HG03521 (cell line): ENCODE results near the gene L1CAM.

Experiments
- ATAC-seq: cut with Tn5 transposase; IDR thresholded peaks from one replicate; pipeline ENCODE4 v1.9.1; 2021; ENCODE audit warnings: mild to moderate bottlenecking, moderate library complexity; ENCODE audit not compliant: unreplicated experiment

L1CAM gene, protein sequence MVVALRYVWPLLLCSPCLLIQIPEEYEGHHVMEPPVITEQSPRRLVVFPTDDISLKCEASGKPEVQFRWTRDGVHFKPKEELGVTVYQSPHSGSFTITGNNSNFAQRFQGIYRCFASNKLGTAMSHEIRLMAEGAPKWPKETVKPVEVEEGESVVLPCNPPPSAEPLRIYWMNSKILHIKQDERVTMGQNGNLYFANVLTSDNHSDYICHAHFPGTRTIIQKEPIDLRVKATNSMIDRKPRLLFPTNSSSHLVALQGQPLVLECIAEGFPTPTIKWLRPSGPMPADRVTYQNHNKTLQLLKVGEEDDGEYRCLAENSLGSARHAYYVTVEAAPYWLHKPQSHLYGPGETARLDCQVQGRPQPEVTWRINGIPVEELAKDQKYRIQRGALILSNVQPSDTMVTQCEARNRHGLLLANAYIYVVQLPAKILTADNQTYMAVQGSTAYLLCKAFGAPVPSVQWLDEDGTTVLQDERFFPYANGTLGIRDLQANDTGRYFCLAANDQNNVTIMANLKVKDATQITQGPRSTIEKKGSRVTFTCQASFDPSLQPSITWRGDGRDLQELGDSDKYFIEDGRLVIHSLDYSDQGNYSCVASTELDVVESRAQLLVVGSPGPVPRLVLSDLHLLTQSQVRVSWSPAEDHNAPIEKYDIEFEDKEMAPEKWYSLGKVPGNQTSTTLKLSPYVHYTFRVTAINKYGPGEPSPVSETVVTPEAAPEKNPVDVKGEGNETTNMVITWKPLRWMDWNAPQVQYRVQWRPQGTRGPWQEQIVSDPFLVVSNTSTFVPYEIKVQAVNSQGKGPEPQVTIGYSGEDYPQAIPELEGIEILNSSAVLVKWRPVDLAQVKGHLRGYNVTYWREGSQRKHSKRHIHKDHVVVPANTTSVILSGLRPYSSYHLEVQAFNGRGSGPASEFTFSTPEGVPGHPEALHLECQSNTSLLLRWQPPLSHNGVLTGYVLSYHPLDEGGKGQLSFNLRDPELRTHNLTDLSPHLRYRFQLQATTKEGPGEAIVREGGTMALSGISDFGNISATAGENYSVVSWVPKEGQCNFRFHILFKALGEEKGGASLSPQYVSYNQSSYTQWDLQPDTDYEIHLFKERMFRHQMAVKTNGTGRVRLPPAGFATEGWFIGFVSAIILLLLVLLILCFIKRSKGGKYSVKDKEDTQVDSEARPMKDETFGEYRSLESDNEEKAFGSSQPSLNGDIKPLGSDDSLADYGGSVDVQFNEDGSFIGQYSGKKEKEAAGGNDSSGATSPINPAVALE

DNA sequence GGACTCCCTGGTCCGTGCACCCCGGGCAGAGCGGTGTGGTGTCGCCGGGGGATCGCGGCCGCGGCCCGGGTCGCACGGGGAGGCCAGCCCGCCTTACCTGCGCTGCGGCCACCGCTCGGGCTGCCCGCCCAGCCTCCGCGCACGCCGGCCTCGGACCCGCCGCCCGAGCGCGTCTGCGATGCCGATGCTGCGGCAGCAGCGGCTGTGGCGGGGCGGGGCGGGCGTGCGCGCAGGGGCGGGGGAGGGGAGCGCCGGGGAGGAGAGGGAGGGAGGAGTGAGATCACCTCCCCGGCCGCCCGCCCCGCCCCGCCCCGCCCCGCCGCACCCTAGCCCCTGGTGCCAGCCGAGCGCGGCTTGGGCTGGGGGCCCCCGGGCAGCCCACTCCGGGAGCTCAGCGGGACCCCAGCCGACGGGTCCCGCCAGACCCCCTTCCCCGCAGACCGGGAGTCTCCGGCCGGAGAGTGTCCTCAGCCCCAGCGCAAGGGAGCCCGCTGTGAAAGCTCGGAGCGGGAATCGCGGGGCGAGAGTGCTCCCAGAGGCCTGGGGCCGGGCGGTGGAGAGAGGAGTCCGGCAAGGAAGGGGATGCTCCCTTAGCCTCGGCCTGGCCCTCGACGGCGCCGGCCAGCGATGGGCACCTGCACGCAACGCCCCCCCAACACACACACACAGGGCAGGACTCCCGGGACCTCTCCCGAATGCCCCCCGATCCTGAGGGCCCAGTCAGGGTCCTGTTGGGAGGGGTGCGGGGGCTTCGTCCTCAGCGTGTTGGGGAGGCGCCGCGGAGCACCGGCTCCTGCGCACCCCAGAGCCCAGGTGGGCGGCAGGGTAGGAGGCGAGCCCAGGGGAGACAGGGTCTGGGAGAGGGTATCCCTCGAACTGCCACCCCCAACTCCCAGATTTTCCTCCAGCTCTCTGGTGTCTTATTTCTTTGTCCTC lies at the start of gene L1CAM:
Gene L1CAM, minus strand, starts transcription at position 206 of the 936 bp plus-strand sequence. CDS start 10,337 bp downstream, outside the sequence.
- ATAC-seq: no peak

DNA sequence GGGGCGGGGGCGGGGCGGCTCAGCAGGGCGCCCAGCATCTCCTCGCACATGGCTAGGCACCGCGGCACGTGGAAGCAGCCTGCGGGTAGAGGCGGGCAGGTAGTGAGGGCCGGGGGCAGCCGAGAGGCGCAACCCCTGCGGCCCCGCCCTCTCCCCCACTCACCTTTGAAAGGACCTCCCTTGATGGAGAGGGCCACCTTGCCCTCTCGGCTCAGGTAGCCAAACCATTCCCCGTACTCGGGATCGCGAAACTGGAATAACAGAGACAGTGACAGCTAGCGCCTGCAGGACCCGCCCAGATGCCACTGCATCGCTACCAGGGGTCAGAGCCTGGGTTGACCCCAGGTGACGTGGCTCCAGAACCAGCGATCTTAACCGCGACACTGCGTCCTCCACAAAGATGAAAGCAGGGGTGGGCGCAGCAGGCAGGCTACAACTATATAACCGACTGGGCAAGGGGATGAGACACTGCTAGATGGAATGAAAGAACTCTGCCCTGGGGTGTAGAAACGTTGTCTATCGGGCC lies 49.4 kb upstream of the L1CAM start:
- no peak for ATAC-seq

DNA sequence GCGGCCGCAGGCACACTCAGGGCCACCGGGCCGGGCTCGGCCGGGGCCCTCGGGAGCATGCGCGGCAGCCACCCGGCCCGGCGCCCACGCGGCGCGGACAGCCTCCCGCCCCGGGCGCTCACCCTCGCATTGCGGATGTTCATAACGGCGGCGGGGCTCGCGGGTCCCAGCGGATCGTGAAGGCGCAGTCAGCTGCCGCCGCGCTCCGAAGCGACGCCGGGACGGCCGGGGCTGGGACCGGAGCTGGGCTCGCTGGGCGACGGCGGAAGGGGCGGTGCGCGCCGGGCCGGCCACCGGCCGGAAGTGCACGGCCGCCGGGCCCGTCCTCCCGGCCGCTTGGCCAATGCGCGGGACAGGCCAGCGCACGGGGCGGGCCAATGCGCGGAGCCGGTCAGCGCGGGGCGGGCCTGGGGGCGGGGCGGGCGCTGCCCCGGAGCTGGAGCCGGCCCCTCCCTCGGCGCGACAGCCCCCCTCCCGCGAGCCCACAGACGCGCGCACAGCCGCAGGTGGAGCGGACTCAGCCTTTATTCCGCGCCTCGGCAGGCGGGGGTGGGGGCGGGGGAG lies 48.9 kb upstream of the L1CAM start, which contains the start of gene NAA10:
Gene NAA10, minus strand, starts transcription at position 276 of the 564 bp plus-strand sequence. Its CDS starts 133 bp downstream, at position 143.
- peak; percentile 88 for ATAC-seq

DNA sequence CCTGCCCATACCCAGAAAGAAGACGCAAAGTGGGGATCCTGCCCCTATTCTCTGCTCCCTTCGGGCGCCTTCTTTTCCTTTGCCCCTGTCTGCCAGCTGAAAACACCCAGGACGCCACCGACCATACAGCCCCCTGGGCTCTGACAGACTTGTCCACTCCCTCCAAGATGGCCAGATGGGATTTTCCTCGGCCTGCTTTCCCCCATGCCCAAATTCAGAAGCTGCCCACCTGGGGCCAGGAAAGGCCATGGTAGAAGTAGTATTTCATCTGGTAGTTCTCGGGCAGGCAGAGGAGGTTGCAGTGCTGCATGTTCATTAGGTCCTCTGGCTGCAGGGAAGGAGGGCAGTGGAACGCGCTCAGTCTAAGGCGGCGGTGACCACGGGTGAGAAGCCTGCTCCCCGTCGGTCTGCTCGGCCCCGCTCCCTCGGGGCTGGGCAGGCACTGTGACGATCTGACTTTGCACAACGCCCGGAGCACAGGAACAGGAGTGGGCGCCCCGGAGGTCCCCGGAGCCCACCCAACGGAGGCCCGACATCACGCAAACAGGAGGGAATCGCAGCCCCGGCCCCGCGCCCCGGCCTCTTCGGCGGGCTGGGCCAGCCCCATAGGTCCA lies 48.3 kb upstream of the L1CAM start:
- ATAC-seq: peak; percentile 21

DNA sequence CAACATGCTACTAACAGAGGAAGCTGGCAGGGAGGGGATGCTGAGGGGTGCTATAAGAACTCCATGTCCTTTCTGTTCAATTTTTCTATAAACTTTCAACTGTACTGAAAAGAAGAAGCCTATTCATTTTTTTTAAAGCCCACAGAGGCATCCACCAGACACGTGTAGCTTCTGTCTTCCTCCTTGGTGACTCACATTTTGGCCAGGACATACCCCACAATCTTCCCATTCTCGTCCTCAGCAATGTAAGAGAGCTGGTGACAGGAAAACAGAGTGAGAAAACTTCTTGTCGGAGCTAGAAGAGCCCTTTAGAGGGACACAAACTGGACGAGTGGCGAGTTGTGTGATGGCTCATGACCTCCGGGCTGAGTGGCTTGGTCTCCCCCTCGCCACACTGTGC lies 47.8 kb upstream of the L1CAM start:
- no peak for ATAC-seq

DNA sequence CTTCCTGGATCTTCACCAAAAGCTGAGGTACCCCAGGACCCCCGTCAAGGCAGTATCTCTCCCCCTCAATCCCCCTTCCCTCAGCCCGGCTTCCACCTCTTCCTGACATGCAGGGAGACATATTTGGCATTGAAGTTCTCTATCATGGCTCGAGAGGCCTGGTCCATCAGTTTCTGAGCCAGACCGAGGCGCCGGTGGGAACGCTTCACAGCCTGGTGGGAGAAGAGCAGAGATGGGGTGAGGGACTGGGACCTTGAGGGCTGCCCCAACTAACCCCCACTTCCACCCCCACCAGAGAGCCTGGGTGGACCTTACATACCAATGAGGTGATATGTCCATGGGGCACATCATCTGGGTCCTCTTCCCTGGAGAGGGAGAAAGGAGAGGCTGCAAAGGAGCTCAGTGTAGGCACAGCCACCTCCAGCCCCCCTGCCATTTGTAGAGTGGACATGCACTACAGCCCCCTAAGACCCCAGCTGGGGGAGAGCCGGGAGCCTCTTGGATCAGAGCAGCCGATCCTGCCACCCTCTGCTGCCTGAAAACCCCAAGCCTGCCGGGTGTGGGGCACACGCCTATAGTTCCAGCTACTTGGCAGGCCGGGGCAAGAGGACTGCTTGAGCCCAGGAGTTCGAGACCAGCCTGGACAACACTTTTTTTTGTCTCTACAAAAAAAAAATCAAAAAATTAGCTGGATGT lies 46.4 kb upstream of the L1CAM start:
- no peak for ATAC-seq

DNA sequence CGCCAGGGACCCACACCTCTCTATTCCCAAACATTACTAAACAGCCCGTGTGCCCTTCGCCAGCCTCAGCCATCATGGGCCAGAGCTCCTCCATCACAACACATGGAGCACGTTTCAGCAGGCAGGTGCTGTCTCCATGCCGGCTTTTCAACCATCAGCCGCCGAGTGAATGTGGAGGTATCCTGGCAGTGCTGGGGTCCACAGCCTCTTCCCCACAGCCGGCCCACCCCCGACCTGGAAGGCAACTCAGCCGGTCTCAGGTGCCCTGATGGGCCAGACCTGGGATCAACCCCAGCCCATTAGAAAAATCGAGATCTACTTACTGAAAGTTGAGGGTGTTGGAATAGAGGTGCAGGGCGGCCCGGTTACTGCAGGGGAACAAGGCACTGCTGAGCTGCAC lies 45.8 kb upstream of the L1CAM start:
- no peak for ATAC-seq

DNA sequence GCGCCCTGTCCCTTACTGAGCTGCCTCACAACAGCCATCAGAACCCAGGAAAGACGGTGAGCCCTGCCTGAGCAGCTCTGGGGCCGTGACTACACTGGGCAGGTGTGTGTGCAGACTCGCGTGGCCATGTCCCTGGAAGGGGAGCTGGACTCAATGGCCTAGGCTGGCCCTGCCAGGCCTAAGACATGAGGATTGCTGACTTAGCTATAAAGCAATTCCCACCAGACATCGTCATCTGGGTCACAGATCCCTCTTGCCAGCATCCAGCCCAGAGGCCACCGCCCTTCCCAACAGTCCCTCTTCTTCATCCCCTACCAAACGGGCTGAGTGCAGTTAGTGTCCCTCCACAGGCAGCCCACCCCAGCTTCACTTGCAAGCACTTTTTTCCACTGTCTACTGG lies 45.2 kb upstream of the L1CAM start:
- ATAC-seq: no peak

DNA sequence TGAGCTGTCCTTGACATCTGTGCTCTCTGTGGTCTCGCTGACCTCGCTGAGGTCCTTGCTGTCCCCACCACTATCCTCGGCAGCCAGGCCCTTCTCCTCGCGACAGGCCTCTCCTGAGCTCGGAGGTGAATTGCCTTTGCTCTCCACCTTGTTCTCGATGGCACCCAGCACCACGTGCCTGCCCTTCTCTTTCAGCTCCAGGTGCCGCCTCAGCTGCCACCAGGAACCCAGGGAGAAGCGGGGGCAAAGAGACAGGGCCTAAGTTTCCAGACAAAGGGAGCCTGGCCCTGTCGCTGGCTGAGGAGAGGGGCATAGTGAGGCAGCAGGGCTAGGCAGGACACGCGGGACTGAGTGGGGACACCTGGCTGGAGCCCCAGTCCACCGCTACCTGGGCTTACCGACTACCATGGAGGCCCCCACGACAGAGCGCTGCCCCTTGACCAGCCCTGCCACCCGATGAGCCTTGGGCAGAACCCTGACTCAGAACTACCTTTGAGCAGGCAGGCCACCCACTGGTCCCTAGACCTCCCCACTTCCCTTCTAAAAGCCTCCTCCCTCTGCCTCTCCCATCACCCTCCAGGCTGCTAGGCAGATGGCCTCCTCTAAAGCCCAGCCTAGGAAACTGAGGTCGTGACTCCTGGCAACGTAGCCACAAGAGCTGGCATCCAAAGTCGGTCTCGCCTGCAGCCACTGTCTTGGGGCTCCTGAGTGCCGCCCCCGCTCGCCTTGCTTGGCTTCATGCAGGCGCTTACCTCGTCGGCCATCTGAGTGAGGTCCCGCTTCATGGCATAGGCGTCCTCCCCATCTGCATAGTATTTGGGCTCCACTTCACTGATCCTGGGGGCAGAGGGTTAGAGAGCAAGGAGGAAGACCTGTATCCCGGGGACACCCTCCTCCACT lies 44.3 kb upstream of the L1CAM start:
- ATAC-seq: no peak

DNA sequence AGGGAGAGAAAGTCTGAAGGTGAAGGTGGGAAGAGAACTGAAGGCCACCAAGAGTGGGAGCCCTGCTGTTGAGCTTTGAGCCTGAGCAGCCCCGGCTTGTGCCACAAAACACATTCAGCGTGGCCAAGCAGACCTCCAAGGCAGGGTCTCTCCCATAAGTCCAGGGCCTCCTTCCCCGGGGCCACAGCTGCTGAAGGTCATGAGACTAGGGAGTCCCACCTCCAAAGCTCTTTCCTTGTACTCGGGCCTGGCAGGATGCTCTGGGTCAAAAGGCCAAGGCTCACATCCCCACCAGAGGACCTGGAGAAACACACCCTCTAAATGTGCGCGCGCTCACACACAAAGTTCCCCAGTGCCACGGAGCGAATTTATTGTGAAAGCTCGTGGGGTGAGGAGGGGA lies 43.6 kb upstream of the L1CAM start:
- ATAC-seq: no peak

DNA sequence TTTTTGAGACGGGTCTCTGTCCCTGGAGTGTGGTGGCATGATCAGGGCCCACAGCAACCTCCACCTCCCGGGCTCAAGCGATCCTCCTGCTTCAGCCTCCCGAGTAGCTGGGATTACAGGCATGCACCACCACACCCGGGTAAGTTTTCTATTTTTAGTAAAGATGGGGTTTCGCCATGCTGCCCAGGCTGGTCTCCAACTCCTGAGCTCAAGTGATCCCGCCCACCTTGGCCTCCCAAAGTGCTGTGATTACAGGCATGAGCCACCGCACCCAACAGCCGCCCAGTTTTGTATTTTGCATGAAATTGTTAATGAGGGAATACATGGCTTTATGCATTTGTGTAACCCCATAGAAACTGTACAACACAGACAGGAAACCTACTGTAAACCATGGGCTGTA lies 42.9 kb upstream of the L1CAM start:
- no peak for ATAC-seq

DNA sequence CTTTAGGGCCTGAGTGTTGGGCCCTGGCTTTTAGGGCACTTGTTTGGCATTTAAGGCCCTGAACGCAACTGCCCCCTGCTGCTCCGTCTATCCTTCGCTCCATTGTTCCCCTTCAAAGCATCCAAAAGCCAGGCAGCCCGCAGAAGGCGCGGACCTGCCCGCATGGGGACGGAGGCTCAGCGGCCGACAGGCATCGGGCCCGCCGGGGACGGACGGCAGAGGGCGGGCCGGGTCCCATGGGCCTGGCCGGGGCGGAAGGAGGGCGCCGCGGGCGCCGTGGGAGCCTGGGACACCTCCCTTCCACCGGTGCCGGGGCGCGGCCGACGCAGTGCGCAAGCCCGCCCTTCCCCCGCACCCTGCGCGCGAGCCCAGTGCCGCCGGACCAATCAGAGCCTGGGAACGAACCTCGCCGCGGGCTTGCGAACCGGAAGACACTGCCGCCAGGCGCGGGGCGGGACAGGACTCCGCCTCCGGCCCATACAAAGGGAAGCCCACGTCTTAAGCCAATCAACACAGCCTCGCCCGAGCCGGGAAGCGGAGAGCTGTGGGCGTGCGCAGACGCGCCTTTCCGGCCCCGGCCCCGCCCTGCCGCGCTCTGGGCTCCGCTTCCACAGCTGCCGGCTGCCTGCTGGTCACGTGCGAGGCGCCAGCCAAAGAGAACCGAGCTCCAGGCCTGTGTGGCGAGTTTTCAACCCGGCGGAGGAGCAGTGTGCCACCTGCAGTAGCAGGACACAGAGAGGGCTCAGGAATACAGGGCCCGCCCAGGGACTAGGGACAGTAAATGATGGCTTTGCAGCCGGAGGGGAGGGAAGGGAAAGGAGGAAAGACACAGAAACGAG lies 42.2 kb upstream of the L1CAM start:
- ATAC-seq: peak; percentile 70

DNA sequence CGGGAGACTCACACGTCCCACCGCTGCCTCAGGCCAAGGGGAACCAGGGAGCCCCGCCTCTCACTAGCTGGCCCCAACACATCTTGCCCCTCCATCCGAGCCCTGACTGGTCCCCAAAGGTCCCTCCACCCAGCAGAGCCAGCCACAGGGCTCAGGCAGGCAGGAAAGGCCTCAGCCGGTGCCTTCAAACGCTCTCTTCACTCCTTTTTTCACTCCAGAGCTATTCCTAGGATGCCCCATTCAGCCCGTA lies 41.6 kb upstream of the L1CAM start:
- no peak for ATAC-seq

DNA sequence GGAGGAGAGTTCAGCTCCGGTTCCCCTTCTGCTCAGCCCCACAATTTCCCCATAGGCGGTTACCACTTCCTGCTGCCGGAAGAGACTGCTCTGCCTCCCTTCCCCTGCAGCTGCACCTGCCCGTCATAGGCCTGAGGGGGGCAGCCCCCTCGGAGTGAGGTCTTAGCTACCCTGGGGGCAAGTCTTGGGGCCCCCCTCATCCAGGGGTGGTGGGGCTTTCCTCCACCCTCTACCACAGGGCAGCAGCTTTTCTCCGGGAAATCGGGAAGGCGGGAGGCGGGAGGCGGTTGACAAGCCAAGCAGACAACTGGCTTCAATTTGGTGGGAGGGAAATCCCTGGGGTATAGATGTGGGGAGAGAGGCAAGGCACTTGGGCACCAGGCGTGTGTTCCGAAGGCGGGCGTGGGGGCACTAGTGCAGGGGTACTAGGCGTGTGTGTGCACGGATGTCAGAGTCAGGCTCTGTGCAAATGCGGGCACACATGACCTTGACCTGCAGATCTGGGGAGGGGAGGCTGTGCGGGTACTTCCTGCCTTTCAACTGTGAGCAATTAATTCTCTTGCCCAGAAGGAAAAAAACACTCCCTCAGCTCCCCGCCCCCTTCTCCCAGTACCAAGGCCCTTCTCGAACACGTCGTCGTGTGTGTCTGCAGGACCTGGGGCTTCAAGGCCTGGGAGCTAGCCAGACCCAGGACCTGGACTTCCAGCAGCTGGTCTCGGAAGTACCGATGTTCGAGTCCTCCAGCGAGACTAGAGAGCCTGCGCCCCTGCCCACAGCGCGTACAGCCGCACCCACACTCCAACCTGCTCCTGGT lies 41.1 kb upstream of the L1CAM start:
- ATAC-seq: peak; percentile 34

DNA sequence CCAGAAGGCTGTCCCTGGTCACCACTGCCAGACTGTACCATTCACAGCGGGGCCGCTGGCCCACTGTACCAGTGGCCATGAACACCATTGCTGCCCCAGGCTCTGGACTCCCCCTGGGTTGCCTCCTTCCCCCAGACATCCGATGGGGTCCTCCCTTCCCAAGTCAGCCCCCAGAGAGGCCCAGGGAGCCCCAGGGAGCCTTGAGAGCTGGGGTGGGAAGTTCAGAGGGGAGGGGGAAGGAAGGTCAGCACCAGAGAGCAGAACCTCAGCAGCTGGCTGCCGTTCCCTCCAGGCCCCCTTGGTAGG lies 40.5 kb upstream of the L1CAM start:
- ATAC-seq: no peak
